Hindlimb muscle (tissue), 1 donor: ENCODE results near the gene NYNRIN. TPM values are rescaled to one million over a fixed set of nuclear protein-coding genes. Genes with fewer than 3 reads are reported as not detected.
"Not testable (repeated sequence)": the region's sequence is repeated elsewhere in the genome, so short reads cannot be mapped to it uniquely, and the experiment has no call there.

ENCODE experiments used
- DNase-seq: peaks from one replicate; pipeline ENCODE4 v3.0.0-alpha.2; 2013
- polyA plus RNA-seq: library from polyadenylated mRNA; unstranded; fragments of 120-200 nt; gene quantifications from one replicate; pipeline ENCODE4 v1.2.1, GENCODE V29; 2013; ENCODE audit not compliant: insufficient read length

The NYNRIN gene
- polyA plus RNA-seq, 1 donor: 25.1 TPM

DNA sequence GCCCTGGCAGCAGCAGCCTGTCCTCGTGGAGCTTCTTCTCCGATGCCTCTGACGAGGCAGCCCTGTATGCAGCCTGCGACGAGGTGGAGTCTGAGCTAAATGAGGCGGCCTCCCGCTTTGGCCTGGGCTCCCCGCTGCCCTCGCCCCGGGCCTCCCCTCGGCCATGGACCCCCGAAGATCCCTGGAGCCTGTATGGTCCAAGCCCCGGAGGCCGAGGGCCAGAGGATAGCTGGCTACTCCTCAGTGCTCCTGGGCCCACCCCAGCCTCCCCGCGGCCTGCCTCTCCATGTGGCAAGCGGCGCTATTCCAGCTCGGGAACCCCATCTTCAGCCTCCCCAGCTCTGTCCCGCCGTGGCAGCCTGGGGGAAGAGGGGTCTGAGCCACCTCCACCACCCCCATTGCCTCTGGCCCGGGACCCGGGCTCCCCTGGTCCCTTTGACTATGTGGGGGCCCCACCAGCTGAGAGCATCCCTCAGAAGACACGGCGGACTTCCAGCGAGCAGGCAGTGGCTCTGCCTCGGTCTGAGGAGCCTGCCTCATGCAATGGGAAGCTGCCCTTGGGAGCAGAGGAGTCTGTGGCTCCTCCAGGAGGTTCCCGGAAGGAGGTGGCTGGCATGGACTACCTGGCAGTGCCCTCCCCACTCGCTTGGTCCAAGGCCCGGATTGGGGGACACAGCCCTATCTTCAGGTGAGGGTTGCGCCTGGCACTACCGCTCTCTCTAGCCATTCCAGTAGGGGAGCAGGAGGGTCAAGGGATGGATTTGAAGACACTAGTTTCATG is 28.7 kb upstream of the NYNRIN start:
- DNase-seq: no peak

DNA sequence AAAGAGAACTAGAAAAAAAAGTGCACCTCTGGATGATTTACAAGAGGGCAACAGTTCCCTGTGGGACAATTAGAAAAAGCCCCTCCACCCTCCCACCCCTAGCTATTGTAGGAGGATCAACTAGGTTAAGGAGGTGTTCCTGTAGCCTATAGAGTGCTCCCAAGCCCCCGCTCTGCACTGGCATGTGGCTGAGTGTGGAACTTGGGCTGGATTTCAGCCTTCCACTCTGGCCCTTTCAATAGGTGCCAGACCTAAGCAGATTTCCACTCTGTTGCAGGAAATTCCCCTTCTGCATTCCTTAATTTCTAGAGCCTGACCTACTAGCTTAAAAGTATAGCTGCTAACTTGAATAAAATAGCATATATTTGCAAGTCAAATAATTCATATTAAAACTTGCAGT is 28.1 kb upstream of the NYNRIN start:
- no peak for DNase-seq

DNA sequence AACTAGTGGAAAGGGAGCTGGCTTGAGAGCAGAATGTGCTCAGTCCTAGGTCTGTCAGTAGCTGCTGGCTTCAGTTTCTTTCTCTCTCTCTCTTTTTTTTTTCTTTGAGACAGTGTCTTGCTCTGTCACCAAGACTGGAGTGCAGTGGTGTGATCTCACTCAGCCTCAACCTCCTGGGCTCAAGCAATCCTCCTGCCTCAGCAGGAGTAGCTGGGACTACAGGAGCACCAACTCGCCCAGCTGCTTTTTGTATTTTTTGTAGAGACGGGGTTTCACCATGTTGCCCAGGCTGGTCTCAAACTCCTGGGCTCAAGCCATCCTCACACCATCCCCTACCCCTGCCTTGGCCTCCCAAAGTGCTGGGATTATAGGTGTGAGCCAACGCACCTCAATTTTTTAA is 27.2 kb upstream of the NYNRIN start:
- DNase-seq: not testable (repeated sequence)

- no peak for DNase-seq
Observed at GRCh38 chr14:24372701-24373416, 25.9 kb upstream of the NYNRIN start.

GRCh38 chr14:24376448-24377070 is 22.2 kb upstream of the NYNRIN start:
- DNase-seq: no peak

DNA sequence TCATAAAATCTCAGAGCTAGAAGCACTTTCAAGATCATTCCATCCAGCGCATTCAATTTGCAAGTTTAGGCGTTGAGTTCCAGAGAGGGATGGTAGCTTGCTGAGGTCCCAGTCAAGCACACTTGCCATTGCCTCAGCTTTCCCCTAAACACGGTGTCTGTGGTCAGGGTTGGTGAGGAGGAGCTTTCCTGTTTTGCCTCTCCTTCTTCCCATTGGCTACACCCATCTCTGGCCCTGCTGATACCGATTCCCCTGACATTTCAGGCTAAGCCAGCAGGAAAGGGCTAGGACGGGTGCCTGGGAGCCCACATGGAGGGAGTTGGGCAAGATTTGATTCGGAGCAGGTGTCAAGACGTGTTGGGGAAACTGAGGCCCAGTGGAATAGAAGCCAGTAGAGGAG is 21.7 kb upstream of the NYNRIN start:
- no peak for DNase-seq

DNA sequence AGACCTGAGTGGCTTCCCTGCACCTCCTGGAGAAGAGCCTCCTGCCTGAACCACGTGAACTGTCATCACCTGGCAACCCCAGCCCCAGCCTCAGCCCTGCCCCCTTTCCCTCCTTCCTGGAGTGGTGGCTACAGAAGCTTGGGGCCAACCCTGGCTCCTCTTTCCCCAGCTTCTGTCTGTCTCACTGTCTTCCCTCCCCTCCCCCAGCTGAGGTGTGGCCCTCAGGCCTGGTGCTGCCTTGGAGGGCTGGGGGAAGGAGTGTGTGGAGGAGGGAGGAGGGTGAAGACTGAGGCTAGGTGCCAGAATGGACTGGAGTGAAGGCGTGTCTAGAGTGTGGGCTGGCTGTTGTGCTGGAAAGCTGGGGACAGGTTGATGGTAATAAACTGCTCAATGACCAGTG is 21.1 kb upstream of the NYNRIN start:
- no peak for DNase-seq

DNA sequence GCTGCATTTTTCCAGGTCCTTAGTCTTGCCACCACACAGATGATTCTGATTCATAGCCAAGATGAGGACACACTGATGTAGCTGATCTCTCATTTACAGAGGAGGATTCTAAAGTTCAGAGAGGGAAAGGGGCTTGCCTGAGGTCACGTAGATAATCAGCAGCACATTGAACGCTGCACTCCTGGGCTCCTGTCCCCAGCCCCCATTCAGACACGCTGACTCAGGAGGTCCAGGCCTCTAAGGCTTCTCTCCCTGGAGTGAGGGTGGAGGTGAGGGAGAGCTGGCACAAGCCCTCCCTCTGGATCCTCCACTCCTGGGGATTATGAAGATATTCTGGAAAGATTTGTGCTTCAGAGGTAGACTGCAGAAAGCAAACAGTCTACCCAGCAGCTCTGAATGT is 20.5 kb upstream of the NYNRIN start:
- DNase-seq: no peak

DNA sequence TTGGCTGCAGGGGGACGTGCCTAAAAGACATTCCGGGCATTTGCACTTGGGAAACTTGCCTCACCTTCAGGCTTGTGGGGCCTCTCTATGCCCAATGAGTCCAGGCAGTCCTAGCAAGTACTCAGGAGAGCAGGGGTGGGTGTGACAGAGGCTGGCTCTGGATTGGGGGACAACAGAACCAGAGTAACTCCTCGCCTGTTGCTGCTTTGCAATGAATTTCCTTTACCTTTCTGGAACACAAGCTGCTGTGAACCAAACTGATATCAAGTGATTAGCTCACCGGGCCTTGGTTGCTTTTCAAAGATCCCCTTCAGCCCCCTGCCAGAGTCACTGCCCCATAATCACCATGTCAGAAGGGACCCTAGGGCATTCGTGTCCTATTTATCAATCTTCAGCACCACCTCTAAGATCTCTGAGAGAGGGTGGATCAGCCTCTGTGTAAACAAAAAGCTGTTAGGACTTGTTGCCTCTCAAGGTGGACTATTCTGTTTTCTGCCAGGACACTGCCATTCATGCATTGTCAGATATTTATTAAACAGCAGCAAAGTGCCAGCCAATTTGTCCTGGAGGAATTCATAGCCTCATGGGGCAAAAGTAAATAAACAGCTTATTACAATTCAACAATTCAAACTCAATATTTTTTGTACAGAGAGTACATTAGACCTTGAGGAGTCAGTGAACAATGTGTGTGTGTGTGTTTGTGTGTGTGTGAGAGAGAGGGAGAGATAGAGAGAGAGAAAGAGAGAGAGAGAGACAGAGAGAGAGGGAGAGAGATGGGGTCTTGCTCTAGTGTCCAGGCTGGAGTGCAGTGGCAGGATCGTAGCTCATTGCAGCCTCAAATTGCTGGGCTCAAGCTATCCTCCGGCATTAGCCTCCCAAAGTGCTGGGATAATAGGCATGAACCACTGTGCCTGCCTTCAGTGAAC is 19.6 kb upstream of the NYNRIN start:
- DNase-seq: no peak

DNA sequence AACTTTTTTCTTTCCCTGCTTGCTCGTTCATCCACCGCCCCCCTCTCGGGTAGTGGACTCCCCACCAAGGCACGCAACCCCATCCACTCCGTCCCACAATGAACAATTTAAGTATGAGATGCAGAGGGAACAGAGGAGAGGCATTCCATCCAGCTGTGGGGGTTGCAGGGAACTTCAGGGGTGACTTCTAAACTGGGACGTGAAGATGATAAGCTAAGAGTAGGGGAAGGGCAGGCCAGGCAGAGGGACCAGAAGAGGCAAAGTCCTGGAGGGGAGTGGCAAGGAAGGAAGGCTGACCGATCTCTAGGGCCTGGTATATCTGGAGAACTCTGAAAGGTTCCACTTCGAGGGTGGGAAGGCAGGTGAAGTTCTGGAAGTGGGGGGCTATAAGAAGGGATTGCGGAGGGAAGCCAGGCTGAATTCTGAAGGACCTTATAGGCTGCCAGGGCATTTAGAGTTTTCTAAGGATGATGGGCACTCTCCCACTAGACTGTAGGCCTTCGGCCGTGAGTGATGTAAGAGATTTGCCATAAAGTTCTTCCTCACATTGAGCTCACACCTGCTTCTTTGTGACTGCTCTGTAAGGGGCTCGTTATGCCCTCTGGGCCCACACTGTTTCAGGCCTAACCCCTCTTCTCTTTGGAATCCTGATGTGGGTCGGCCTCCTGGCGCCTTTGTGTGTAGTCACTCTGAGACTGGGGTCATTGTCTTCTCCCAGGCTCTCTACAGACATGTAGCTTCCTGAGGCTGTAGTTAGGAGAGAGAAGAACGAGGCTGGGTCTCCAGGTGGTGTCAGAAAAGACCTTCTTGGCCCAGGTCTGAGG is 18.7 kb upstream of the NYNRIN start:
- DNase-seq: no peak

DNA sequence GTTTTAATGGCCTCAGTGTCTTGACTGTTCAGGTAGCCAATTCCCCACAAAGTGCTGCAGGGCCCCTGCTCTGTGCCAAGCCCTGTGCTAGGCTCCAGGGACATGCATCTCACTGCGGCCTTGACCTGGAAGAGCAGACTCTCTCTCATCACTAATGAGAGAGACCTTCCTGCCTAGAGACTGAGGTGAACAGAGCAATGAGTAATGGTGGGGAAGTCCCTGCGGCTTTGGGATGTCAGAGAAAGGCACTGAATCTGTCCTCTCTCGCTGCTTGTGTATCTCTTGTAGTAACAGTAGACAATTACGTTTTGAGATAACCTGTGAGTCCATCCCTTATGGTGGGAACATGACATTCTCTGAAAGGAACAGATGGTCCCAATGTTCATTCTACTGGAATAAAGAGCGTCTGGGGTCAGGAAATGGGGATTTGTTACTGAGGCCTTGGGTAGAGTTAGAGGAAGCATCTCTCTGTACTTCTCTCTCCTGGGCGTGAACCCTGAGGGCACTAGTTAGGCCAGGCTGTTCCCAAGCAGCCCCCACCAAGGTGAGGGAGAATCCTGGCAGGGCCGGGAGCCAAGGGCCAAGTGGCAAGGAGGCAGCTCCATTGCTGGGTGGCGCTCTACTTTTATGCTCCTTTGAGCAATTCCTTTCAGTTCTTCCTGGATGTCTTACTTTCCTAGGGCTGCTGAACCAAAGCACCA is 17.3 kb upstream of the NYNRIN start:
- no peak for DNase-seq

- no peak for DNase-seq
Observed at GRCh38 chr14:24382064-24382371, 16.8 kb upstream of the NYNRIN start.

DNA sequence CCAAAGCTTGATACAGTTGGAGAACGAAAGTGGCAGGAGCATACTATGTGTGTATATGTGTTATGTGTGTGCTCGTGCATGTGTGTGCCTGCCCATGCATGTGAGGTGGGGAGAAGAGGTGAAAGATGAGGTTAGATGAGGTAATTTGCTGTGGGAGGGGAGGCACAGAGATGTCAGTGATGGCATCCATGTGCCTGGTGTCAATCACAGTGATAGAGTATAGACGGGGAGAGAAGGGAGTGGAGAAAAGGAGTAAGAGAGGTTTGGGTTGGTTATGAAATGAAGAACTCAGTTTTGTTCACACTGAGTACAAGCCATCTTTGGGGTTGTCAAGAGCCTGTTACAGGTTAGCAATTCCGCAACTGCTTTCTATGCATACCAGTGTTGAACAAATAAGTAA is 14.6 kb upstream of the NYNRIN start:
- no peak for DNase-seq

DNA sequence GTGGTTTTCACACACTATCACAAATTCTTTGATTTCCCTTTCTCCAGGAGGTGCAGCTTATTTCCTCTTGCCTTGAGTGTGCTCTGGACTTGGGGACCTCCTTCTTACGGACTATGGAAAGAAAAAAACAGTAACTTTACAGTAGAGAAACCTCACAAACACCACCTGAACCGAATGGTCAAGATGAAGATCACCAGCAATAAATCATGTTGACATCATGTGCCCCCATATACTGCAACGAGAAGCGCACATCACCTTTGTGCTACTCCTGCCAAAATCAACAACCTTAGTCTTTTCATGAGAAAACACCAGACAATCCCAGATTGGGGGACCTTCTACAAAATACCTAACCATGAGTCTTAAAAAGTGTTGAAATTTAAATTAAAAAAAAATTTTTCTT is 13.3 kb upstream of the NYNRIN start:
- no peak for DNase-seq

DNA sequence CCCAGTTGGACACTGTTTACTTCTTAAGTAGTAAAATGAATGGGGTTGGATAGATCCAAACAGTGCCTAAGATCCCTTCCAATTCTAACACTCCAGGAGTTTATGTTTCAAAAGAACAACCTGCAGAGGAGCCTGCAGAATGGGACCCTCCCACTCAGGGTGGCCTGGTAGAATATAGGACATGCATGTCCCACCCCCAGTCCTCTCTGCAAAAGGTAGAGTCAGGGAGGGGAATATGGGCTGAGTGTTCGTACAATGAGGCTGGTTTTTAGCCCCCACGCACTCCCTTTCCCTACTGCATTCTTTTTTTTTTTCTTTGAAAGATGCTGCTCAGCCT is 11.8 kb upstream of the NYNRIN start:
- DNase-seq: no peak

DNA sequence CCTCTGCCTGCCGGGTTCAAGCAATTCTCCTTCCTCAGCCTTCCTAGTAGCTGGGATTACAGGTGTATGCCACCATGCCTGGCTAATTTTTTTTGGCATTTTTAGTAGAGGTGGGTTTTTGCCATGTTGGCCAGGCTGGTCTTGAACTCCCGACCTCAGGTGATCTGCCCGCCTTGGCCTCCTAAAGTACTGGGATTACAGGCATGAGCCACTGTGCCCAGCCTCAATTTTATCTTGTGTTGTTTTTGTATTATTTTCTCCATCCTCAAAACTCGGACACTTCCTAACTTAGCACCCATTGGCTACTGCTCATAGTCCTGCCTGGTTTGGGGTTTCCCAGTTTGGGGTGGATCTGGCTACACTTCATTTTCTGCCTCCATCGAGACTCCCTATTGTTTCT is 11.2 kb upstream of the NYNRIN start:
- not testable (repeated sequence) for DNase-seq

- DNase-seq: no peak
Observed at GRCh38 chr14:24388474-24389179, 10.2 kb upstream of the NYNRIN start.

GRCh38 chr14:24389226-24389848 is 9.5 kb upstream of the NYNRIN start:
- DNase-seq: no peak

GRCh38 chr14:24390701-24391468 is 7.9 kb upstream of the NYNRIN start:
- no peak for DNase-seq
